Caco-2 (cell line): ENCODE measurements around the gene TBX3. TPM values are rescaled to one million over a fixed set of nuclear protein-coding genes. Genes with fewer than 3 reads are reported as not detected.

Experiments used
- BruUV-seq: library from RNA; stranded (reverse); fragments of 400-500 nt; replicated peaks from 2 replicates; lab custom pipeline; 2021; lab: Mats Ljungman, UMichigan
- CTCF ChIA-PET: fragments of 300-600 bp; sonication (Branson Sonifier 250); formaldehyde crosslinking; loops from one replicate; lab custom pipeline; 2022; ENCODE audit warnings: antibody characterized with exemption; lab: Charles Lee
- POLR2A ChIA-PET: fragments of 300-600 bp; sonication (Branson Sonifier 250); formaldehyde crosslinking; loops from one replicate; lab custom pipeline; 2022; ENCODE audit warnings: antibody characterized with exemption; lab: Charles Lee
- DNase-seq, 2 experiments: peaks; one replicate each; pipeline versions ENCODE4 v3.0.0 to v3.0.0-alpha.2; 2020 to 2022
- H3K27me3 ChIP-seq: replicated peaks from 2 replicates; pipeline ENCODE4 v1.6.0; 2011; ENCODE audit warnings: low read length; ENCODE audit not compliant: control insufficient read depth, insufficient read depth
- H3K36me3 ChIP-seq: 2 replicates; pipeline ENCODE4 v1.5.1; 2011; ENCODE audit warnings: low read length; ENCODE audit not compliant: control insufficient read depth, insufficient read depth
- H3K4me1 ChIP-seq: fragments of 250-450 bp; sonication (Bioruptor Pico); 2 replicates; pipeline ENCODE4 v1.5.1; 2020; ENCODE audit warnings: mild to moderate bottlenecking
- H3K4me3 ChIP-seq: 2 replicates; pipeline ENCODE4 v1.5.1; 2011; ENCODE audit warnings: low read depth, mild to moderate bottlenecking, control low read depth, low read length
- H3K9me3 ChIP-seq: fragments of 250-450 bp; sonication (Bioruptor Pico); 2 replicates; pipeline ENCODE4 v1.5.1; 2020; ENCODE audit warnings: mild to moderate bottlenecking, moderate library complexity
- H3K27ac Mint-ChIP-seq: one replicate; pipeline ENCODE4 v1.8.0; 2022; ENCODE audit warnings: mixed read lengths; ENCODE audit not compliant: unreplicated experiment
- H3K27me3 Mint-ChIP-seq: one replicate; pipeline ENCODE4 v1.8.0; 2022; ENCODE audit warnings: mixed read lengths; ENCODE audit not compliant: insufficient read depth, unreplicated experiment
- H3K36me3 Mint-ChIP-seq: one replicate; pipeline ENCODE4 v1.8.0; 2022; ENCODE audit warnings: mild to moderate bottlenecking, mixed read lengths; ENCODE audit not compliant: insufficient read depth, unreplicated experiment
- H3K4me1 Mint-ChIP-seq: one replicate; pipeline ENCODE4 v1.8.0; 2022; ENCODE audit warnings: low read depth, mixed read lengths; ENCODE audit not compliant: unreplicated experiment
- H3K4me3 Mint-ChIP-seq: one replicate; pipeline ENCODE4 v1.8.0; 2022; ENCODE audit warnings: mild to moderate bottlenecking, moderate library complexity, mixed read lengths; ENCODE audit not compliant: unreplicated experiment
- H3K9me3 Mint-ChIP-seq: one replicate; pipeline ENCODE4 v1.8.0; 2022; ENCODE audit warnings: mixed read lengths; ENCODE audit not compliant: unreplicated experiment
- CTCF ChIP-seq, 2 experiments: fragments of 200-600 bp in 1 of 2; IDR thresholded peaks; 1 replicate in 1 of 2; 2 replicates in 1 of 2; pipeline versions ENCODE4 v1.5.1 to v1.8.0; 2011 to 2022; ENCODE audit warnings: antibody characterized with exemption in 1 of 2, control low read depth in 1 of 2, inconsistent platforms in 1 of 2, low read depth in 1 of 2, low read length in 1 of 2, mild to moderate bottlenecking in 1 of 2, moderate library complexity in 1 of 2; ENCODE audit not compliant: insufficient read depth in 1 of 2, severe bottlenecking in 1 of 2, unreplicated experiment in 1 of 2
- intact Hi-C: fragments of 100-400 bp; cut with micrococcal nuclease; formaldehyde crosslinking; loops from one replicate; pipeline ENCODE4 v1.10.0; 2022; ENCODE audit not compliant: unreplicated experiment
- total RNA-seq: library from RNA; stranded (reverse); gene quantifications from 2 replicates; pipeline ENCODE4 v1.2.3, GENCODE V29; 2022

Gene TBX3
- total RNA-seq, 1 experiment from 2014 or later: 47.2 TPM

- H3K27me3 Mint-ChIP-seq: no peaks in the 10 kb centered on the region
- ChIA-PET CTCF (no interaction called here), POLR2A (interaction anchor here (0.9 kb wide), 1 partner anchor 10 kb away, joined by 3 read pairs; the partner anchor contains the start of gene TBX3)
- H3K9me3 ChIP-seq: no peaks in the 10 kb centered on the region
- H3K36me3 Mint-ChIP-seq: peaks cover 72% of the 10 kb centered on the region
- TF ChIP-seq CTCF (IDR thresholded peaks at IDR 0.05; ENCODE audit: insufficient read depth in 1 of 2, low read depth in 1 of 2, low read length in 1 of 2, severe bottlenecking in 1 of 2, unreplicated experiment in 1 of 2): no peak
- peaks cover 9% of the 10 kb centered on the region for H3K36me3 ChIP-seq
- no peaks in the 10 kb centered on the region for H3K27me3 ChIP-seq
- BruUV-seq: no TSS peak
- H3K4me1 Mint-ChIP-seq: no peaks in the 10 kb centered on the region
- intact Hi-C loops: no loop called here
- peaks cover 5% of the 10 kb centered on the region for H3K4me1 ChIP-seq
- DNase-seq: no peak
- H3K4me3 ChIP-seq: no peak overlapping the region
- peak overlapping the region; percentile 19 for H3K4me3 Mint-ChIP-seq
- no peak overlapping the region for H3K27ac Mint-ChIP-seq
- H3K9me3 Mint-ChIP-seq: no peaks in the 10 kb centered on the region
Measured at GRCh38 chr12:114673901-114674250, 10.1 kb downstream of the TBX3 start.

GRCh38 chr12:114673169-114673833 is 10.7 kb downstream of the TBX3 start:
- Mint-ChIP-seq H3K9me3 (no peaks in the 10 kb centered on the region), H3K27ac (no peak overlapping the region), H3K4me3 (peak overlapping the region; percentile 19), H3K36me3 (peaks cover 70% of the 10 kb centered on the region), H3K27me3 (no peaks in the 10 kb centered on the region), H3K4me1 (no peaks in the 10 kb centered on the region)
- BruUV-seq: no TSS peak
- ChIA-PET CTCF (interaction anchor here (0.5 to 1.5 kb wide), 3 partner anchors 11 to 808 kb away, joined by 3 to 4 read pairs (median 3); partner anchors contain the start of gene TBX3), POLR2A (interaction anchor here (0.9 kb wide), 1 partner anchor 11 kb away, joined by 3 read pairs; the partner anchor contains the start of gene TBX3)
- peaks cover 3% of the 10 kb centered on the region for H3K4me1 ChIP-seq
- no peaks in the 10 kb centered on the region for H3K9me3 ChIP-seq
- H3K27me3 ChIP-seq: no peaks in the 10 kb centered on the region
- intact Hi-C loops: no loop called here
- TF ChIP-seq CTCF (IDR thresholded peaks at IDR 0.05; ENCODE audit: insufficient read depth in 1 of 2, low read depth in 1 of 2, low read length in 1 of 2, severe bottlenecking in 1 of 2, unreplicated experiment in 1 of 2): no peak
- no peak overlapping the region for H3K4me3 ChIP-seq
- H3K36me3 ChIP-seq: peaks cover 9% of the 10 kb centered on the region
- no peak for DNase-seq

- Histone ChIP-seq H3K9me3 (no peaks in the 10 kb centered on the region), H3K27me3 (no peaks in the 10 kb centered on the region), H3K4me1 (peaks cover under 1% of the 10 kb centered on the region; the same call in 1 of the 2 replicates), H3K36me3 (peaks cover 9% of the 10 kb centered on the region), H3K4me3 (no peak overlapping the region)
- Mint-ChIP-seq H3K4me3 (no peak overlapping the region), H3K4me1 (no peaks in the 10 kb centered on the region), H3K27me3 (no peaks in the 10 kb centered on the region), H3K36me3 (peaks cover 70% of the 10 kb centered on the region), H3K27ac (no peak overlapping the region), H3K9me3 (no peaks in the 10 kb centered on the region)
- no peak for TF ChIP-seq CTCF (IDR thresholded peaks at IDR 0.05; ENCODE audit: insufficient read depth in 1 of 2, low read depth in 1 of 2, low read length in 1 of 2, severe bottlenecking in 1 of 2, unreplicated experiment in 1 of 2)
- CTCF ChIA-PET: interaction anchor here (0.5 to 1.5 kb wide), 3 partner anchors 11 to 808 kb away, joined by 3 to 4 read pairs (median 3); partner anchors contain the start of gene TBX3
- POLR2A ChIA-PET: interaction anchor here (0.6 to 1.3 kb wide), 2 partner anchors 11 to 81 kb away, joined by 5 to 8 read pairs; partner anchors contain the start of gene TBX3
- BruUV-seq: no TSS peak
- intact Hi-C loops: no loop called here
- DNase-seq: no peak
Measured at GRCh38 chr12:114672817-114673168, 11.2 kb downstream of the TBX3 start.
